MM.1S (cell line): ENCODE data around the gene ATP6V1G2.

Experiments used
- DNase-seq: peaks from one replicate; pipeline ENCODE4 v3.0.0-alpha.2; 2015
- H2AFZ ChIP-seq: fragments of 300-600 bp; sonication (generic); 2 replicates; pipeline ENCODE4 v1.6.0; 2016; ENCODE audit warnings: antibody characterized with exemption, low read length
- H3F3A ChIP-seq: fragments of 300-600 bp; sonication (generic); 2 replicates; pipeline ENCODE4 v1.6.1; 2016; ENCODE audit warnings: mild to moderate bottlenecking, antibody characterized with exemption, low read length, moderate library complexity, mixed read lengths; ENCODE audit not compliant: insufficient read depth
- H3K27ac ChIP-seq: fragments of 300-600 bp; sonication (generic); 2 replicates; pipeline ENCODE4 v1.5.1; 2016; ENCODE audit warnings: mild to moderate bottlenecking, low read length
- H3K27me3 ChIP-seq: fragments of 300-600 bp; sonication (generic); replicated peaks from 2 replicates; pipeline ENCODE4 v1.6.0; 2016; ENCODE audit warnings: low read length; ENCODE audit not compliant: insufficient read depth
- H3K36me3 ChIP-seq: fragments of 300-600 bp; sonication (generic); replicated peaks from 2 replicates; pipeline ENCODE4 v1.6.1; 2016; ENCODE audit warnings: mild to moderate bottlenecking, low read length, mixed read lengths; ENCODE audit not compliant: insufficient read depth
- H3K4me1 ChIP-seq: fragments of 300-600 bp; sonication (generic); 2 replicates; pipeline ENCODE4 v1.6.1; 2016; ENCODE audit warnings: low read length, mixed read lengths
- H3K4me2 ChIP-seq: fragments of 300-600 bp; sonication (generic); 2 replicates; pipeline ENCODE4 v1.6.0; 2016; ENCODE audit warnings: low read depth, low read length
- H3K4me3 ChIP-seq: fragments of 300-600 bp; sonication (generic); 2 replicates; pipeline ENCODE4 v1.5.1; 2016; ENCODE audit warnings: low read length, mixed read lengths
- H3K79me2 ChIP-seq: fragments of 300-600 bp; sonication (generic); 2 replicates; pipeline ENCODE4 v1.6.1; 2016; ENCODE audit warnings: mixed run types, low read length, mixed read lengths
- H3K9ac ChIP-seq: fragments of 300-600 bp; sonication (generic); 2 replicates; pipeline ENCODE4 v1.6.1; 2016; ENCODE audit warnings: low read length, mixed read lengths
- H3K9me2 ChIP-seq: fragments of 300-600 bp; sonication (generic); replicated peaks from 2 replicates; pipeline ENCODE4 v1.6.1; 2016; ENCODE audit warnings: mild to moderate bottlenecking, low read length, mixed read lengths; ENCODE audit not compliant: insufficient read depth
- H3K9me3 ChIP-seq: fragments of 300-600 bp; sonication (generic); replicated peaks from 2 replicates; pipeline ENCODE4 v1.6.1; 2016; ENCODE audit warnings: mild to moderate bottlenecking, low read length, mixed read lengths; ENCODE audit not compliant: insufficient read depth
- H4K20me1 ChIP-seq: fragments of 300-600 bp; sonication (generic); 2 replicates; pipeline ENCODE4 v1.6.1; 2016; ENCODE audit warnings: mild to moderate bottlenecking, low read length, moderate library complexity, mixed read lengths; ENCODE audit not compliant: insufficient read depth
- EZH2 ChIP-seq: fragments of 300-600 bp; sonication (generic); optimal IDR thresholded peaks from 2 replicates; pipeline ENCODE3; 2017; ENCODE audit warnings: low read depth, mild to moderate bottlenecking, antibody characterized with exemption, low read length, mixed read lengths
- EZH2phosphoT487 ChIP-seq: fragments of 300-600 bp; sonication (generic); IDR thresholded peaks from 2 replicates; pipeline ENCODE4 v1.6.1; 2018; ENCODE audit warnings: antibody characterized with exemption, low read length
- TF ChIP-seq, protein P1 (sequence below): fragments of 300-600 bp; sonication (generic); IDR thresholded peaks from 2 replicates; pipeline ENCODE4 v1.5.1; 2016; ENCODE audit warnings: antibody characterized with exemption, low read length, mixed read lengths

ATP6V1G2 gene

DNA sequence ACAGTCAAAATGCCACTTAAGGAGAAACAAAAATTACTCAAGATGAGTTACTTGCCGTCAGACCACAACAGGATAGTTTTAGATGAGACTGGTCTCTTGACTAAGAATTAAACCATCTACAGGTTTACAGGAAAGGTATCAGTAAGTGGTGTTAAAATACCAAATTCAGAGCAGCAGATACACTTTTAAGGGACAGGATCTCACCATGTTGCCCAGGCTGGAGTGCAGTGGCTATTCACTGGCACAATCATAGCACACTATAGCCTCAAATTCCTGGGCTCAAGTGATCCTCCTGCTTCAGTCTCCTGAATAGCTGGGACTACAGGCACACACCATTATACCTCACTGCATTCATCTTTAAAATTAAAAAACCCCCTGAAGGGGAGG, 13.0 kb downstream of the ATP6V1G2 start:
- Histone ChIP-seq H3K4me1 (peaks cover 2% of the 10 kb centered on the region; the same call in 1 of the 2 replicates), H4K20me1 (peaks cover 24% of the 10 kb centered on the region), H3K9me3 (no peaks in the 10 kb centered on the region), H3F3A (peaks cover 23% of the 10 kb centered on the region), H3K4me2 (no peak overlapping the region), H2AFZ (no peak overlapping the region), H3K9me2 (no peaks in the 10 kb centered on the region), H3K27ac (no peak overlapping the region), H3K36me3 (peaks cover 10% of the 10 kb centered on the region), H3K27me3 (no peaks in the 10 kb centered on the region), H3K79me2 (peaks cover 47% of the 10 kb centered on the region), H3K4me3 (no peak overlapping the region), H3K9ac (no peak overlapping the region)
- TF ChIP-seq EZH2 = no peak
- no peak for DNase-seq

DNA sequence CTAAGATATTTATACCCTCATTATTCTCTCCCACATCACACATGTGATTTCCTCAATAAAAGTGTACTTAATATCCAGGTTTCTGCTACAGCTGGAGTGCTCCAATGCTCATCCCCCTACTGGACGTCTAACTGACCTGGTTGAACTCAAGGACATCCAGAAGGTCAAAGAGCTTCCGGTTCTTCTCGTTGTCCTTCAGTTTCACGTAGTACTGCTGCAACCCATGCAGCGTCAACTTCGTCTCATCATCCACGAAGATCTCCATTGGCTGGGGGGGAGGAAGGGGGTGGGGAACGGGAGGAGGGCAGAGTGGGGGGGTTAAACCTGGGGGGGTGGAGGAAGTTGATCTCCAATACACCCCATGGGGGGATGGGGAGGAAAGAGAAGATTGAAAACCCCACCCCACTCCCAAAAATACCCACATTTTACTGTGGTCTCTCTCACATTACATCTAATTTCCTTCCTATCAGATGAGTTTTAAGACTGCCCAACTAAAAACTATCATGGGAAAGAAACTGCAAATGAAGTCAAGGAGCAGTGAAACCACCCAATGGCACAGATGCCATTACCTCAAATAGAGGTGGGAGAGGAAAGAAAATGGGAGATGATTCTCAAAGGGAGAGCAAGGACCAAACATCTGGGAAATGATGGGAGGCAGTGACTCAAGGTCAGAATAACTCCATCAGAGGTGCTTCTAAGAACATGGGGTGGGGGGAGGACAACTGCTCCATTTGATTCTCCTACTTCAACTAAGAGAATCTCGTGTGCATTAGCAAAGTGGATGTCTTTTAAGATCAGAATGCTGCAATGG, 13.6 kb downstream of the ATP6V1G2 start:
- Histone ChIP-seq H3K9me3 (no peaks in the 10 kb centered on the region), H3K27me3 (no peaks in the 10 kb centered on the region), H3K79me2 (peaks cover 41% of the 10 kb centered on the region), H3F3A (peaks cover 23% of the 10 kb centered on the region), H3K27ac (no peak overlapping the region), H3K36me3 (peaks cover 7% of the 10 kb centered on the region), H3K4me1 (no peaks in the 10 kb centered on the region), H4K20me1 (peaks cover 20% of the 10 kb centered on the region), H3K4me2 (no peak overlapping the region), H3K9me2 (no peaks in the 10 kb centered on the region), H3K9ac (no peak overlapping the region), H3K4me3 (no peak overlapping the region), H2AFZ (no peak overlapping the region)
- no peak for DNase-seq
- no peak for TF ChIP-seq EZH2phosphoT487
- TF ChIP-seq EZH2 = no peak
- TF ChIP-seq, protein P1, sequence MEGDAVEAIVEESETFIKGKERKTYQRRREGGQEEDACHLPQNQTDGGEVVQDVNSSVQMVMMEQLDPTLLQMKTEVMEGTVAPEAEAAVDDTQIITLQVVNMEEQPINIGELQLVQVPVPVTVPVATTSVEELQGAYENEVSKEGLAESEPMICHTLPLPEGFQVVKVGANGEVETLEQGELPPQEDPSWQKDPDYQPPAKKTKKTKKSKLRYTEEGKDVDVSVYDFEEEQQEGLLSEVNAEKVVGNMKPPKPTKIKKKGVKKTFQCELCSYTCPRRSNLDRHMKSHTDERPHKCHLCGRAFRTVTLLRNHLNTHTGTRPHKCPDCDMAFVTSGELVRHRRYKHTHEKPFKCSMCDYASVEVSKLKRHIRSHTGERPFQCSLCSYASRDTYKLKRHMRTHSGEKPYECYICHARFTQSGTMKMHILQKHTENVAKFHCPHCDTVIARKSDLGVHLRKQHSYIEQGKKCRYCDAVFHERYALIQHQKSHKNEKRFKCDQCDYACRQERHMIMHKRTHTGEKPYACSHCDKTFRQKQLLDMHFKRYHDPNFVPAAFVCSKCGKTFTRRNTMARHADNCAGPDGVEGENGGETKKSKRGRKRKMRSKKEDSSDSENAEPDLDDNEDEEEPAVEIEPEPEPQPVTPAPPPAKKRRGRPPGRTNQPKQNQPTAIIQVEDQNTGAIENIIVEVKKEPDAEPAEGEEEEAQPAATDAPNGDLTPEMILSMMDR = no peak

DNA sequence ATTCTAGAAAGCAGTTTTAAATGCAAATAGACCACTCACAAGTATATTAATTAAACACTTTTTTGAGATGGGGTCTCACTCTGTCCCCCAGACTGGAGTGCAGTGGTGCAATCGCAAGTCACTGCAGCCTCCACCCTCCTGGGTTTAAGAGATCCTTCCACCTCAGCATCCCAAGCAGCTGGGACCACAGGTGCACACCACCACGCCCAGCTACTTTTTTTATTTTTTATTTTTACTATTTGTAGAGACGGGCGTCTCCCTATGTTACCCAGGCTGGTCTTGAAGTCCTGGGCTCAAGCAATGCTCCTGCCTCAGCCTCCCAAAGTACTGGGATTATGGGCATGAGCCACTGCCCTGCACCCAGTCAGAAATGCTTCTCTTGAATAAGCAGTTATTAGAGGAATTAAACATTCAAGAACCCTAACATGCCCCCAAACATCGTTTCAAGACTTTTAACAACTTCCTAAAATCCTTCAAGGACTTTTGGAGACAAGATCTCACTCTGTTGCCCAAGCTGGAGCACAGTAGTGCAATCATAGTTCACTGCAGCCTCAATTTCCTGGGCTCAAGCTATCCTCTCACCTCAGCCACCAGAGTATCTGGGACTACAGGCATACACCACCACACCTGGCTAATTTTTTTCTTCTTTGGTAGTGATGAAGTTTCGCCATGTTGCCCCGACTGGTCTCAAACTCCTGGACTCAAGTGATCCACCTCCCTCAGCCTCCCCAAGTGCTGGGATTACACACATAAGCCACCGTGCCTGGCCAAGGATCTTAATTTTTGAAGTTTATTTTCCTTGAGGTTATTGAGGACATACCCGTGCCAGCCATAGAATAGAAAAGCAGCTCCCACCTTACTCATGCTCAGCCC, 14.4 kb downstream of the ATP6V1G2 start:
- Histone ChIP-seq H3K27me3 (no peaks in the 10 kb centered on the region), H4K20me1 (peaks cover 15% of the 10 kb centered on the region), H3F3A (peaks cover 23% of the 10 kb centered on the region)

More for the DNA sequence above, 14.4 kb downstream of the ATP6V1G2 start:
- peaks cover 33% of the 10 kb centered on the region for H3K79me2 ChIP-seq
- H3K9me2 ChIP-seq = no peaks in the 10 kb centered on the region
- no peak overlapping the region for H3K4me3 ChIP-seq
- H3K4me2 ChIP-seq = no peak overlapping the region
- DNase-seq = no peak
- H2AFZ ChIP-seq = no peak overlapping the region
- no peaks in the 10 kb centered on the region for H3K9me3 ChIP-seq
- H3K9ac ChIP-seq = no peak overlapping the region
- no peak for TF ChIP-seq EZH2
- no peak for TF ChIP-seq EZH2phosphoT487
- TF ChIP-seq, protein P1 = no peak
- H3K27ac ChIP-seq = no peak overlapping the region
- H3K4me1 ChIP-seq = no peaks in the 10 kb centered on the region
- peaks cover 7% of the 10 kb centered on the region for H3K36me3 ChIP-seq
